K562 treated with DMSO at 1 percent for 4 hours (cell line): Measurements from ENCODE around the gene RAC3. TPM values are rescaled to one million over a fixed set of nuclear protein-coding genes. Genes with fewer than 3 reads are reported as not detected.

Experiments used
- total RNA-seq: library from RNA; unstranded; fragments of 300-600 nt; gene quantifications from 2 replicates; pipeline ENCODE4 v1.2.3, GENCODE V29; 2022; ENCODE audit not compliant: insufficient read depth

The RAC3 gene
- total RNA-seq: 106 and 109 TPM in 2 replicates

GRCh38 chr17:82031303-82031884 lies at the start of gene RAC3:
RAC3 (plus strand) TSS chr17:82031678; CDS start chr17:82031762, 84 bp downstream.

GRCh38 chr17:82022310-82022980 lies 9.0 kb upstream of the RAC3 start, which contains the start of gene CENPX:
CENPX (minus strand) TSS chr17:82022878; CDS start chr17:82022861, 17 bp downstream.

GRCh38 chr17:82022981-82023446 lies 8.5 kb upstream of the RAC3 start, which contains the start of gene LRRC45:
LRRC45 (plus strand) TSS chr17:82023305; CDS start chr17:82023644, 339 bp downstream.

GRCh38 chr17:82037092-82037888 lies 5.8 kb downstream of the RAC3 start, which contains the start of gene DCXR:
DCXR (minus strand) TSS chr17:82037697; CDS start chr17:82037682, 15 bp downstream.

GRCh38 chr17:82051776-82052637 lies 20.5 kb downstream of the RAC3 start, which contains the start of the genes GPS1 and RFNG:
GPS1 (plus strand) TSS chr17:82051898; CDS start chr17:82051932, 34 bp downstream.
RFNG (minus strand) TSS chr17:82051811; CDS start chr17:82051766, 45 bp downstream.

GRCh38 chr17:82065638-82066303 lies 34.3 kb downstream of the RAC3 start, which contains the start of gene DUS1L:
DUS1L (minus strand) TSS chr17:82065804; CDS start chr17:82065059, 745 bp downstream.

Other genes starting within 250 kb of the RAC3 start
- not detected in 2 replicates for gene GCGR, start 227.5 kb upstream of the RAC3 start, total RNA-seq
- 105 and 145 TPM in 2 replicates for gene MCRIP1, start 198.4 kb upstream of the RAC3 start, total RNA-seq
- gene PPP1R27, start 196.6 kb upstream of the RAC3 start, total RNA-seq: 0.64 TPM in 1 of 2 replicates, not detected in the other
- gene P4HB, start 171.1 kb upstream of the RAC3 start, total RNA-seq: 890 and 899 TPM in 2 replicates
- gene ARHGDIA, start 160.3 kb upstream of the RAC3 start, total RNA-seq: 224 and 227 TPM in 2 replicates
- gene ALYREF, start 140.1 kb upstream of the RAC3 start, total RNA-seq: 137 TPM in 2 replicates
- 407 and 464 TPM in 2 replicates for gene ANAPC11, start 140.0 kb upstream of the RAC3 start, total RNA-seq
- 5.4 and 6.4 TPM in 2 replicates for gene NPB, start 129.4 kb upstream of the RAC3 start, total RNA-seq
- gene PCYT2, start 120.3 kb upstream of the RAC3 start, total RNA-seq: 64.0 and 70.6 TPM in 2 replicates
- gene SIRT7, start 113.5 kb upstream of the RAC3 start, total RNA-seq: 39.9 and 50.2 TPM in 2 replicates
- gene MAFG, start 103.9 kb upstream of the RAC3 start, total RNA-seq: 53.0 and 64.9 TPM in 2 replicates
- gene PYCR1, start 94.4 kb upstream of the RAC3 start, total RNA-seq: 323 and 368 TPM in 2 replicates
- 0.24 TPM in 1 of 2 replicates, not detected in the other for gene MYADML2, start 84.4 kb upstream of the RAC3 start, total RNA-seq
- 8.8 and 9.4 TPM in 2 replicates for gene NOTUM, start 70.5 kb upstream of the RAC3 start, total RNA-seq
- 31.8 and 46.0 TPM in 2 replicates for gene ASPSCR1, start 54.0 kb upstream of the RAC3 start, total RNA-seq
- 145 and 154 TPM in 2 replicates for gene CENPX, start 8.8 kb upstream of the RAC3 start, total RNA-seq
- 10.6 and 11.1 TPM in 2 replicates for gene LRRC45, start 8.4 kb upstream of the RAC3 start, total RNA-seq
- 231 and 240 TPM in 2 replicates for gene DCXR, start 6.0 kb downstream of the RAC3 start, total RNA-seq
- 33.4 and 43.0 TPM in 2 replicates for gene RFNG, start 20.1 kb downstream of the RAC3 start, total RNA-seq
- 132 and 142 TPM in 2 replicates for gene GPS1, start 20.2 kb downstream of the RAC3 start, total RNA-seq
- 204 and 216 TPM in 2 replicates for gene DUS1L, start 34.1 kb downstream of the RAC3 start, total RNA-seq
- 146 and 202 TPM in 2 replicates for gene FASN, start 66.6 kb downstream of the RAC3 start, total RNA-seq
- gene CCDC57, start 181.2 kb downstream of the RAC3 start, total RNA-seq: 10.3 TPM in 2 replicates
- 2.8 and 7.4 TPM in 2 replicates for gene SLC16A3, start 197.4 kb downstream of the RAC3 start, total RNA-seq
- 106 and 131 TPM in 2 replicates for gene CSNK1D, start 242.0 kb downstream of the RAC3 start, total RNA-seq